ENCODE data around the gene CXXC5.
A peak's percentile ranks its signal among the peaks of the same experiment; 100 is the strongest.

CXXC5 gene

DNA sequence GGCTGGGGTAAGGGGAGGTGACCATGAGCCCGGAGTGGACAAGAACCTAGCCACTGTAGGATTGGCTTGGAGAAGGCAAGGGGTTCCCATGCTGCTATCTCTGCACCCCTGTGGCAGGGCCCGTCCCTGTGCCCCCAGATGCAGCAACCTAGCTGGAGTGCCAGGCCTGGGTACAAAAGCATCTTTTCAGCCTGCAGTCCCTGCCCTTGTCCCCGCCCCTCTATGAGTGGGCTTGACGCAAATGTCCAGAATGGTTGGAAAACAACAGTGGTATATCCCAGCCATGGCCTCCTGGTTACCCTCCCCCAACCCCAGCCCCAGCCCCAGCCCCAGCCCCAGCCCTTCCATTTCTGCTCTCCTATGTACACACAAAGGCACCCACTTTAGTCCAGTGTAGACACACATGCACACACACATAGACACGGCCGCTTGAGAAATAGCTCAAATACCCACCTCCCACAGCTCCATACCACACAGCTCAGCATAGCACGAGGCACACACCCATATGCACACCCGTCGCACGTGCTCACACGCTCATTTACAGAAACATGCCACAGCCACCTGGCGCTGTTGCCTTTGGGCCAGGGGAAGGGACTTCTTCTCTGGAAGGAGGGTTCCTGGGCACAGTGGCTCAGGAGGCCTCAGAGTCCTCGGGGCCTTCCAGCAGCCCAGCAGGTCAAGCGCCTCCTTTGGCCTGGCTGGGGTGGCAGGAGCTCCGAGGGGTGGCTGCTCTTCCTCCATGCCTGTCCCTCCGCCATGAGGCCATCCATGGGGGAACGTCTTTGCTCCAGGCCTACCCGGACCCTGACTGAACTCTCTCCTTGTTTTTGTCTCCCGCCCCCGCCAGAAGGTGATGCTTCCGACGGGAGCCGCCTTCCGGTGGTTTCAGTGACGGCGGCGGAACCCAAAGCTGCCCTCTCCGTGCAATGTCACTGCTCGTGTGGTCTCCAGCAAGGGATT, 34.1 kb downstream of the CXXC5 start:
- H3K36me3 ChIP-seq (replicated peaks) = peaks cover 42% of the 10 kb centered on the region
- in situ Hi-C loops (cut with HindIII; ENCODE audit: low pct_ligation_motif_present, low sequenced_read_pairs) = no loop called here

DNA sequence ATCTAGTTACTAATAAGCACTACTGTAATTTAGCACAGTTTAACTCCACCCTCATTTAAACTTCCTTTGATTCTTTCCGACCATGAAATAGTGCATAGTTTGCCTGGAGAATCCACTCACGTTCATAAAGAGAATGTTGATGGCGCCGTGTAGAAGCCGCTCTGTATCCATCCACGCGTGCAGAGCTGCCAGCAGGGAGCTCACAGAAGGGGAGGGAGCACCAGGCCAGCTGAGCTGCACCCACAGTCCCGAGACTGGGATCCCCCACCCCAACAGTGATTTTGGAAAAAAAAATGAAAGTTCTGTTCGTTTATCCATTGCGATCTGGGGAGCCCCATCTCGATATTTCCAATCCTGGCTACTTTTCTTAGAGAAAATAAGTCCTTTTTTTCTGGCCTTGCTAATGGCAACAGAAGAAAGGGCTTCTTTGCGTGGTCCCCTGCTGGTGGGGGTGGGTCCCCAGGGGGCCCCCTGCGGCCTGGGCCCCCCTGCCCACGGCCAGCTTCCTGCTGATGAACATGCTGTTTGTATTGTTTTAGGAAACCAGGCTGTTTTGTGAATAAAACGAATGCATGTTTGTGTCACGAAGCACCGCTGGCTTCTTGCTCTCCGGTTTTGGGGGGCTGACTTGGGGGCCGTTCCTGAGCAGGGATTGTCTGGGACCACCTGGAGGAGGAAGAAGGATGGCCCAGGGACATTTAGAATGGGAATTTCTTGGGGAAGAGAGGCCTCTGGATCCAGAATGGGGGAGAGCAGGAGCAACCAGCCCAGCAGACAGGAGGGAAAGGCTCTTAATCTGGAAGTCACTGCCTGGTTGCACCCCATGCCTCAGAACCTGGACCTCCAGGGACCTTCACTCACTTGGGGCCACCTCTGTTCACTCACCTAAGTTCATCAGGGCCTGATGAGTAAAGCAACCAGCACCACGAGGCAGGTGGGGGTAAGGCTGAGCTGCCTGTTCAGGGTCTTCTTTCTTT, 35.4 kb downstream of the CXXC5 start:
- in situ Hi-C loops (cut with HindIII; ENCODE audit: low pct_ligation_motif_present, low sequenced_read_pairs) = no loop called here
- DNase-seq = no peak
- peaks cover 42% of the 10 kb centered on the region for H3K36me3 ChIP-seq (replicated peaks)
- no peak overlapping the region for H3K27ac ChIP-seq
- TF ChIP-seq, protein P1, sequence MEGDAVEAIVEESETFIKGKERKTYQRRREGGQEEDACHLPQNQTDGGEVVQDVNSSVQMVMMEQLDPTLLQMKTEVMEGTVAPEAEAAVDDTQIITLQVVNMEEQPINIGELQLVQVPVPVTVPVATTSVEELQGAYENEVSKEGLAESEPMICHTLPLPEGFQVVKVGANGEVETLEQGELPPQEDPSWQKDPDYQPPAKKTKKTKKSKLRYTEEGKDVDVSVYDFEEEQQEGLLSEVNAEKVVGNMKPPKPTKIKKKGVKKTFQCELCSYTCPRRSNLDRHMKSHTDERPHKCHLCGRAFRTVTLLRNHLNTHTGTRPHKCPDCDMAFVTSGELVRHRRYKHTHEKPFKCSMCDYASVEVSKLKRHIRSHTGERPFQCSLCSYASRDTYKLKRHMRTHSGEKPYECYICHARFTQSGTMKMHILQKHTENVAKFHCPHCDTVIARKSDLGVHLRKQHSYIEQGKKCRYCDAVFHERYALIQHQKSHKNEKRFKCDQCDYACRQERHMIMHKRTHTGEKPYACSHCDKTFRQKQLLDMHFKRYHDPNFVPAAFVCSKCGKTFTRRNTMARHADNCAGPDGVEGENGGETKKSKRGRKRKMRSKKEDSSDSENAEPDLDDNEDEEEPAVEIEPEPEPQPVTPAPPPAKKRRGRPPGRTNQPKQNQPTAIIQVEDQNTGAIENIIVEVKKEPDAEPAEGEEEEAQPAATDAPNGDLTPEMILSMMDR (IDR thresholded peaks at IDR 0.05; ENCODE audit: low read depth, low read length, missing control alignments) = no peak
- H3K27me3 ChIP-seq (replicated peaks) = no peaks in the 10 kb centered on the region
- no peak overlapping the region for H3K4me3 ChIP-seq (ENCODE audit: low read depth, low read length)

More for the DNA sequence above, 34.1 kb downstream of the CXXC5 start:
- no peak for DNase-seq
- Histone ChIP-seq H3K27me3 (replicated peaks) (no peaks in the 10 kb centered on the region), H3K4me3 (ENCODE audit: low read depth, low read length) (no peak overlapping the region), H3K27ac (no peak overlapping the region)
- TF ChIP-seq, protein P1 (IDR thresholded peaks at IDR 0.05; ENCODE audit: low read depth, low read length, missing control alignments) = no peak

DNA sequence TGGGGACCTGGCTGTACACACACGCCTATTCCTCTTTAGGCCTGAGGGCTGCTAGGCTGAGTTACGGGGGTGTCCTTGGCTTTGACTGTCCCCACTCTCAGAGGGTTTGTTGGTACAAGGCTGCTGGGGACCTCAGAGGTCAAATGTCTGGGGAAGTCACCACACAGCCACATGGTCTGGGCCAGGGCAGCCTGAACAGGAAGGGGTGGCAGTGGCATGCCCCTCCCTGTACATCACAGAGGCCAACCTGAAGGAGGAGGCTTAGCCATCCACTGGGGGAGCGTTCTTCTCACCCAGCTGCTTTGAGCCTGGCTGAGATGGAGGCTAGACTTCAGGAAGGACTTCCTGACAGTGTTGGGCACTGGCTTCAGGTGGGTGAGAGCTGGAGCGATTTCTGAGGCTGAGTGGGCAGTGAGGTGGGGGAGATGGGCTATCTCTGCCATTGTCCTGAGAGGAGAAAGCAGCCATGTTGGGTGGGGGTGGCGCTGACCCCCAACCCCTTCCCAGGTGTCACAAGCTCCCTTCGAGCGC, 36.3 kb downstream of the CXXC5 start:
- no peak for DNase-seq
- in situ Hi-C loops (cut with HindIII; ENCODE audit: low pct_ligation_motif_present, low sequenced_read_pairs) = no loop called here
- Histone ChIP-seq H3K36me3 (replicated peaks) (peaks cover 42% of the 10 kb centered on the region), H3K27me3 (replicated peaks) (no peaks in the 10 kb centered on the region), H3K4me3 (ENCODE audit: low read depth, low read length) (no peak overlapping the region), H3K27ac (no peak overlapping the region)
- TF ChIP-seq, protein P1 (IDR thresholded peaks at IDR 0.05; ENCODE audit: low read depth, low read length, missing control alignments) = no peak

DNA sequence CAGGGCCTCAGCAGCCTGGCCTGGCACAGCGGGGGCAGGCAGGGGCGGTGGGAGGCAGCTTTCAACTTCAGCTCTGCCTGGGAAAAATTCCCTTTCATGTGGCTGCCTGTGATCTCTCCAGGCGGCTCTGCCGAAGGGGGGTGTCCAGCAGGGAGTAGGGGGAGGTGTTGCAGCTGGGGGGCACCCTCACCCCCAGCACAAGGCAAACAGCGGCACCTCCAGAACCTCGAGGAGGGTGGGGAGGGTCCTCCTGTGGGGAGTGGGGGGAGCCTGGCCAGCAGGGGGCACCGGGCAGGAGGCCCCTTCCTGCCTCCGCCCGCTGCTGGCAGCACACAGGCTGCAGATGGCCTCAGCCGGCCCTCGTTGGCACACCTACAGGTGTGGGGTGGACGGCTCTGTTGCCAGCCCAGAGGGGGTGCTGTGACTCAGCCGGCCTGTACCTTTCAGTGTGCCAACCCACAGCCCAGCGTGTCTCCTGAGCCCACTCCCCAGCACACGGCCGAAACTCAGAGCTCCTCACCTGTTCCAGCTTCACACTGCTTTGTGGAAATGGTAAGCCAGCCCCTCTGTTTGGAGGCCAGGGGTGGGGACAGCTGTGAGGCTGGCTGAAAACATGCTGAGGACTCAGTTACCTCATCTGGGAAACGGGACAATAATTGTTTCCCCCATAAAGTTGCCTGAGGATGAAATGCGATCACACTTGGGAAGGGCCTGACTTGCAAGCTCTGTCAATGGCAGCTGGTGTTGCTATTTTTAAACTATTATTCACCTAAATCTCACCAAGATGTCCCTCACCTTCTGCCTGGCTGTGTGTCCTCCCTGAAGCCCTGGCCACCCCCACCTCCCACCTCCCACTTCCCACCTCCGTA, 37.0 kb downstream of the CXXC5 start:
- no peak for DNase-seq
- Histone ChIP-seq H3K36me3 (replicated peaks) (peaks cover 37% of the 10 kb centered on the region), H3K27ac (no peak overlapping the region), H3K27me3 (replicated peaks) (no peaks in the 10 kb centered on the region), H3K4me3 (ENCODE audit: low read depth, low read length) (no peak overlapping the region)
- in situ Hi-C loops (cut with HindIII; ENCODE audit: low pct_ligation_motif_present, low sequenced_read_pairs) = no loop called here
- TF ChIP-seq, protein P1 (IDR thresholded peaks at IDR 0.05; ENCODE audit: low read depth, low read length, missing control alignments) = peak; percentile 38

DNA sequence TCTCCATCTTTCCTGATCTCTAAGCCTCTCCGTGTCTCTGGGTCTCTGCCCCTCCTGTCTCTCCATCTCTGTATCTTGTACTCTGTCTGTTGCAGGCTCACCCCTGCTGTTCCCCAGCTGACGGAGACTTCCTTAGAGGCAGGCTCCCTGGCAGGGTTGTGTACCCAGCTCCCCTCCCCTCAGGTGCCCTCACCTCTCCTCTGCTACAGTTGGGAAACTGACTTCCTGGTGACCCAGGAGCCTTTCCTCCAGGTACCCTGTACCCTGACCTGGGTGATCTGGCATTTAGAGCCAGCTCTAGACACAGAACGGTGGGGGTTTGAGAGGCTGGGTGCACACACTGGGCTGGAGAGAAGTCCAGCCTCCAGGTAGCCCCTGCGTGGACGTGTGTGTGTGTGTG, 37.7 kb downstream of the CXXC5 start:
- peaks cover 29% of the 10 kb centered on the region for H3K36me3 ChIP-seq (replicated peaks)
- no peak overlapping the region for H3K27ac ChIP-seq
- DNase-seq = no peak
- TF ChIP-seq, protein P1 (IDR thresholded peaks at IDR 0.05; ENCODE audit: low read depth, low read length, missing control alignments) = no peak
- in situ Hi-C loops (cut with HindIII; ENCODE audit: low pct_ligation_motif_present, low sequenced_read_pairs) = no loop called here
- no peaks in the 10 kb centered on the region for H3K27me3 ChIP-seq (replicated peaks)
- no peak overlapping the region for H3K4me3 ChIP-seq (ENCODE audit: low read depth, low read length)
